ENCODE results near the gene ZNF208. TPM values are rescaled to one million over a fixed set of nuclear protein-coding genes. Genes with fewer than 3 reads are reported as not detected.

ZNF208 gene
- total RNA-seq, 1 experiment from 2014 or later = not detected

DNA sequence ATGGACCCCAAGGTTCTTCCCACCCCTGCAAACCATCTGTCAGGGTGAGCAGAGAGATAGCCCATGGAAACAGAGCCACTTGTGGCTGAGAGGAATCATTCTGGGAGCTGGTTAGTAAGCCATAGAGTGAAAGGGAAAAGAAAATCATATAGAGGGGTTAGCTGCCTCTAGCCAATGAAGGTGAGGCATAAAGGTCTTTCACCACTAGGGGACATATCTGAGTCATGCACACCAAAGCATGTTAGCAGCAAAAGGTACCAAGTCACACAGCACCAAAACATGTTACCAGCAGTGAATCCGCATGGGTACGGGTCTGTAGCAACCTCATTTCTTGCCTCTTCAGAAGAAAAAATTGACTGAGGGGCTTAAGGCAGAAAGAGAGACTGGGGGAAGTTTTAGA, 98.1 kb downstream of the ZNF208 start:
- Mint-ChIP-seq H3K4me1 (no peaks in the 10 kb centered on the region), H3K9me3 (peaks cover 92% of the 10 kb centered on the region), H3K27me3 (ENCODE audit: low read depth) (peaks cover 12% of the 10 kb centered on the region), H3K36me3 (peaks cover 78% of the 10 kb centered on the region), H3K4me3 (no peak overlapping the region), H3K27ac (no peak overlapping the region)
- TF ChIP-seq, protein P1, sequence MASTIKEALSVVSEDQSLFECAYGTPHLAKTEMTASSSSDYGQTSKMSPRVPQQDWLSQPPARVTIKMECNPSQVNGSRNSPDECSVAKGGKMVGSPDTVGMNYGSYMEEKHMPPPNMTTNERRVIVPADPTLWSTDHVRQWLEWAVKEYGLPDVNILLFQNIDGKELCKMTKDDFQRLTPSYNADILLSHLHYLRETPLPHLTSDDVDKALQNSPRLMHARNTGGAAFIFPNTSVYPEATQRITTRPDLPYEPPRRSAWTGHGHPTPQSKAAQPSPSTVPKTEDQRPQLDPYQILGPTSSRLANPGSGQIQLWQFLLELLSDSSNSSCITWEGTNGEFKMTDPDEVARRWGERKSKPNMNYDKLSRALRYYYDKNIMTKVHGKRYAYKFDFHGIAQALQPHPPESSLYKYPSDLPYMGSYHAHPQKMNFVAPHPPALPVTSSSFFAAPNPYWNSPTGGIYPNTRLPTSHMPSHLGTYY (CRISPR knock-in tag; IDR thresholded peaks at IDR 0.05) = no peak
- no peak for TF ChIP-seq JAZF1 (CRISPR knock-in tag; IDR thresholded peaks at IDR 0.05)
- no peak for TF ChIP-seq MXD4 (CRISPR knock-in tag; IDR thresholded peaks at IDR 0.05; ENCODE audit: borderline replicate concordance)
- TF ChIP-seq, protein P2, sequence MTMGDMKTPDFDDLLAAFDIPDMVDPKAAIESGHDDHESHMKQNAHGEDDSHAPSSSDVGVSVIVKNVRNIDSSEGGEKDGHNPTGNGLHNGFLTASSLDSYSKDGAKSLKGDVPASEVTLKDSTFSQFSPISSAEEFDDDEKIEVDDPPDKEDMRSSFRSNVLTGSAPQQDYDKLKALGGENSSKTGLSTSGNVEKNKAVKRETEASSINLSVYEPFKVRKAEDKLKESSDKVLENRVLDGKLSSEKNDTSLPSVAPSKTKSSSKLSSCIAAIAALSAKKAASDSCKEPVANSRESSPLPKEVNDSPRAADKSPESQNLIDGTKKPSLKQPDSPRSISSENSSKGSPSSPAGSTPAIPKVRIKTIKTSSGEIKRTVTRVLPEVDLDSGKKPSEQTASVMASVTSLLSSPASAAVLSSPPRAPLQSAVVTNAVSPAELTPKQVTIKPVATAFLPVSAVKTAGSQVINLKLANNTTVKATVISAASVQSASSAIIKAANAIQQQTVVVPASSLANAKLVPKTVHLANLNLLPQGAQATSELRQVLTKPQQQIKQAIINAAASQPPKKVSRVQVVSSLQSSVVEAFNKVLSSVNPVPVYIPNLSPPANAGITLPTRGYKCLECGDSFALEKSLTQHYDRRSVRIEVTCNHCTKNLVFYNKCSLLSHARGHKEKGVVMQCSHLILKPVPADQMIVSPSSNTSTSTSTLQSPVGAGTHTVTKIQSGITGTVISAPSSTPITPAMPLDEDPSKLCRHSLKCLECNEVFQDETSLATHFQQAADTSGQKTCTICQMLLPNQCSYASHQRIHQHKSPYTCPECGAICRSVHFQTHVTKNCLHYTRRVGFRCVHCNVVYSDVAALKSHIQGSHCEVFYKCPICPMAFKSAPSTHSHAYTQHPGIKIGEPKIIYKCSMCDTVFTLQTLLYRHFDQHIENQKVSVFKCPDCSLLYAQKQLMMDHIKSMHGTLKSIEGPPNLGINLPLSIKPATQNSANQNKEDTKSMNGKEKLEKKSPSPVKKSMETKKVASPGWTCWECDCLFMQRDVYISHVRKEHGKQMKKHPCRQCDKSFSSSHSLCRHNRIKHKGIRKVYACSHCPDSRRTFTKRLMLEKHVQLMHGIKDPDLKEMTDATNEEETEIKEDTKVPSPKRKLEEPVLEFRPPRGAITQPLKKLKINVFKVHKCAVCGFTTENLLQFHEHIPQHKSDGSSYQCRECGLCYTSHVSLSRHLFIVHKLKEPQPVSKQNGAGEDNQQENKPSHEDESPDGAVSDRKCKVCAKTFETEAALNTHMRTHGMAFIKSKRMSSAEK (CRISPR knock-in tag; IDR thresholded peaks at IDR 0.05; ENCODE audit: borderline replicate concordance) = no peak
- no peak for TF ChIP-seq ATF1 (CRISPR knock-in tag; IDR thresholded peaks at IDR 0.05)
- TF ChIP-seq FOXK1 (CRISPR knock-in tag; IDR thresholded peaks at IDR 0.05) = no peak
- TF ChIP-seq, protein P3, sequence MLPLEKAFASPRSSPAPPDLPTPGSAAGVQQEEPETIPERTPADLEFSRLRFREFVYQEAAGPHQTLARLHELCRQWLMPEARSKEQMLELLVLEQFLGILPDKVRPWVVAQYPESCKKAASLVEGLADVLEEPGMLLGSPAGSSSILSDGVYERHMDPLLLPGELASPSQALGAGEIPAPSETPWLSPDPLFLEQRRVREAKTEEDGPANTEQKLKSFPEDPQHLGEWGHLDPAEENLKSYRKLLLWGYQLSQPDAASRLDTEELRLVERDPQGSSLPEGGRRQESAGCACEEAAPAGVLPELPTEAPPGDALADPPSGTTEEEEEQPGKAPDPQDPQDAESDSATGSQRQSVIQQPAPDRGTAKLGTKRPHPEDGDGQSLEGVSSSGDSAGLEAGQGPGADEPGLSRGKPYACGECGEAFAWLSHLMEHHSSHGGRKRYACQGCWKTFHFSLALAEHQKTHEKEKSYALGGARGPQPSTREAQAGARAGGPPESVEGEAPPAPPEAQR (CRISPR knock-in tag; IDR thresholded peaks at IDR 0.05) = no peak
- TF ChIP-seq, protein P4, sequence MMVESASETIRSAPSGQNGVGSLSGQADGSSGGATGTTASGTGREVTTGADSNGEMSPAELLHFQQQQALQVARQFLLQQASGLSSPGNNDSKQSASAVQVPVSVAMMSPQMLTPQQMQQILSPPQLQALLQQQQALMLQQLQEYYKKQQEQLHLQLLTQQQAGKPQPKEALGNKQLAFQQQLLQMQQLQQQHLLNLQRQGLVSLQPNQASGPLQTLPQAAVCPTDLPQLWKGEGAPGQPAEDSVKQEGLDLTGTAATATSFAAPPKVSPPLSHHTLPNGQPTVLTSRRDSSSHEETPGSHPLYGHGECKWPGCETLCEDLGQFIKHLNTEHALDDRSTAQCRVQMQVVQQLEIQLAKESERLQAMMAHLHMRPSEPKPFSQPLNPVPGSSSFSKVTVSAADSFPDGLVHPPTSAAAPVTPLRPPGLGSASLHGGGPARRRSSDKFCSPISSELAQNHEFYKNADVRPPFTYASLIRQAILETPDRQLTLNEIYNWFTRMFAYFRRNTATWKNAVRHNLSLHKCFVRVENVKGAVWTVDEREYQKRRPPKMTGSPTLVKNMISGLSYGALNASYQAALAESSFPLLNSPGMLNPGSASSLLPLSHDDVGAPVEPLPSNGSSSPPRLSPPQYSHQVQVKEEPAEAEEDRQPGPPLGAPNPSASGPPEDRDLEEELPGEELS (CRISPR knock-in tag; IDR thresholded peaks at IDR 0.05) = no peak
- TF ChIP-seq NFATC4 (CRISPR knock-in tag; IDR thresholded peaks at IDR 0.05) = no peak
- TF ChIP-seq, protein P5, sequence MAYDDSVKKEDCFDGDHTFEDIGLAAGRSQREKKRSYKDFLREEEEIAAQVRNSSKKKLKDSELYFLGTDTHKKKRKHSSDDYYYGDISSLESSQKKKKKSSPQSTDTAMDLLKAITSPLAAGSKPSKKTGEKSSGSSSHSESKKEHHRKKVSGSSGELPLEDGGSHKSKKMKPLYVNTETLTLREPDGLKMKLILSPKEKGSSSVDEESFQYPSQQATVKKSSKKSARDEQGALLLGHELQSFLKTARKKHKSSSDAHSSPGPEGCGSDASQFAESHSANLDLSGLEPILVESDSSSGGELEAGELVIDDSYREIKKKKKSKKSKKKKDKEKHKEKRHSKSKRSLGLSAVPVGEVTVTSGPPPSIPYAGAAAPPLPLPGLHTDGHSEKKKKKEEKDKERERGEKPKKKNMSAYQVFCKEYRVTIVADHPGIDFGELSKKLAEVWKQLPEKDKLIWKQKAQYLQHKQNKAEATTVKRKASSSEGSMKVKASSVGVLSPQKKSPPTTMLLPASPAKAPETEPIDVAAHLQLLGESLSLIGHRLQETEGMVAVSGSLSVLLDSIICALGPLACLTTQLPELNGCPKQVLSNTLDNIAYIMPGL (CRISPR knock-in tag; IDR thresholded peaks at IDR 0.05) = no peak
- no peak for TF ChIP-seq MYBL2 (CRISPR knock-in tag; IDR thresholded peaks at IDR 0.05)
- TF ChIP-seq ZNF671 (CRISPR knock-in tag; IDR thresholded peaks at IDR 0.05) = no peak
- no peak for TF ChIP-seq ZNF317 (CRISPR knock-in tag; IDR thresholded peaks at IDR 0.05; ENCODE audit: borderline replicate concordance, low read depth)
- TF ChIP-seq, protein P6, sequence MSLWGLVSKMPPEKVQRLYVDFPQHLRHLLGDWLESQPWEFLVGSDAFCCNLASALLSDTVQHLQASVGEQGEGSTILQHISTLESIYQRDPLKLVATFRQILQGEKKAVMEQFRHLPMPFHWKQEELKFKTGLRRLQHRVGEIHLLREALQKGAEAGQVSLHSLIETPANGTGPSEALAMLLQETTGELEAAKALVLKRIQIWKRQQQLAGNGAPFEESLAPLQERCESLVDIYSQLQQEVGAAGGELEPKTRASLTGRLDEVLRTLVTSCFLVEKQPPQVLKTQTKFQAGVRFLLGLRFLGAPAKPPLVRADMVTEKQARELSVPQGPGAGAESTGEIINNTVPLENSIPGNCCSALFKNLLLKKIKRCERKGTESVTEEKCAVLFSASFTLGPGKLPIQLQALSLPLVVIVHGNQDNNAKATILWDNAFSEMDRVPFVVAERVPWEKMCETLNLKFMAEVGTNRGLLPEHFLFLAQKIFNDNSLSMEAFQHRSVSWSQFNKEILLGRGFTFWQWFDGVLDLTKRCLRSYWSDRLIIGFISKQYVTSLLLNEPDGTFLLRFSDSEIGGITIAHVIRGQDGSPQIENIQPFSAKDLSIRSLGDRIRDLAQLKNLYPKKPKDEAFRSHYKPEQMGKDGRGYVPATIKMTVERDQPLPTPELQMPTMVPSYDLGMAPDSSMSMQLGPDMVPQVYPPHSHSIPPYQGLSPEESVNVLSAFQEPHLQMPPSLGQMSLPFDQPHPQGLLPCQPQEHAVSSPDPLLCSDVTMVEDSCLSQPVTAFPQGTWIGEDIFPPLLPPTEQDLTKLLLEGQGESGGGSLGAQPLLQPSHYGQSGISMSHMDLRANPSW (CRISPR knock-in tag; conservative IDR thresholded peaks at IDR 0.05; ENCODE audit: low read depth) = no peak
- no peak for TF ChIP-seq ZNF138 (CRISPR knock-in tag; conservative IDR thresholded peaks at IDR 0.05)
- TF ChIP-seq TEAD1 (CRISPR knock-in tag; IDR thresholded peaks at IDR 0.05) = no peak
- TF ChIP-seq, protein P7, sequence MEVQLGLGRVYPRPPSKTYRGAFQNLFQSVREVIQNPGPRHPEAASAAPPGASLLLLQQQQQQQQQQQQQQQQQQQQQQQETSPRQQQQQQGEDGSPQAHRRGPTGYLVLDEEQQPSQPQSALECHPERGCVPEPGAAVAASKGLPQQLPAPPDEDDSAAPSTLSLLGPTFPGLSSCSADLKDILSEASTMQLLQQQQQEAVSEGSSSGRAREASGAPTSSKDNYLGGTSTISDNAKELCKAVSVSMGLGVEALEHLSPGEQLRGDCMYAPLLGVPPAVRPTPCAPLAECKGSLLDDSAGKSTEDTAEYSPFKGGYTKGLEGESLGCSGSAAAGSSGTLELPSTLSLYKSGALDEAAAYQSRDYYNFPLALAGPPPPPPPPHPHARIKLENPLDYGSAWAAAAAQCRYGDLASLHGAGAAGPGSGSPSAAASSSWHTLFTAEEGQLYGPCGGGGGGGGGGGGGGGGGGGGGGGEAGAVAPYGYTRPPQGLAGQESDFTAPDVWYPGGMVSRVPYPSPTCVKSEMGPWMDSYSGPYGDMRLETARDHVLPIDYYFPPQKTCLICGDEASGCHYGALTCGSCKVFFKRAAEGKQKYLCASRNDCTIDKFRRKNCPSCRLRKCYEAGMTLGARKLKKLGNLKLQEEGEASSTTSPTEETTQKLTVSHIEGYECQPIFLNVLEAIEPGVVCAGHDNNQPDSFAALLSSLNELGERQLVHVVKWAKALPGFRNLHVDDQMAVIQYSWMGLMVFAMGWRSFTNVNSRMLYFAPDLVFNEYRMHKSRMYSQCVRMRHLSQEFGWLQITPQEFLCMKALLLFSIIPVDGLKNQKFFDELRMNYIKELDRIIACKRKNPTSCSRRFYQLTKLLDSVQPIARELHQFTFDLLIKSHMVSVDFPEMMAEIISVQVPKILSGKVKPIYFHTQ (CRISPR knock-in tag; IDR thresholded peaks at IDR 0.05) = no peak
- TF ChIP-seq ZNF232 (CRISPR knock-in tag; IDR thresholded peaks at IDR 0.05) = no peak
- no peak for TF ChIP-seq GRHL2 (CRISPR knock-in tag; IDR thresholded peaks at IDR 0.05; ENCODE audit: insufficient replicate concordance, severe bottlenecking)
- POLR2A ChIA-PET = no interaction called here
- no peak for DNase-seq (ENCODE audit: low spot score)
- CTCF ChIA-PET = interaction anchor here (0.6 kb wide), 1 partner anchor 70 kb away, joined by 3 read pairs; no protein-coding TSS in a partner anchor
- ATAC-seq = no peak

Measured in WTC11 (cell line).